Measurements from ENCODE around the gene NETO2.

DNA sequence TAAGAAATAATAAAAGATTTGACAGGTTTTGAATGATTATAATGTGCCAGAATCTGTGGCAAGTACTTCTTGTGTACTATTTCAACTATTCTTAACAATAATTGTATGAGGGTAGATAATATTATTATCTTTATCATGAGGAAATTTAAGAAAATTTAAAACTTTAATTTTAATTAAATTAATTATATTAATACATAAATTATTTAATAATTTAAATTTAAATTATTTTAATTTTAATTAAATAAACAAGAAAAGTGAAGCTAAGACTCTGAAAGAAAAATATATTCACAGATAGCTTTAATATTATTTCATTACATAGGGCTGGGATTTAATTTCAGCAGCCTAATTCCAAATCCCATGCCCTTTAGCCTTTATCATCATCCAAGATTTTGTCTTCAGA is 31.4 kb upstream of the NETO2 start:
- TF ChIP-seq, protein P1, sequence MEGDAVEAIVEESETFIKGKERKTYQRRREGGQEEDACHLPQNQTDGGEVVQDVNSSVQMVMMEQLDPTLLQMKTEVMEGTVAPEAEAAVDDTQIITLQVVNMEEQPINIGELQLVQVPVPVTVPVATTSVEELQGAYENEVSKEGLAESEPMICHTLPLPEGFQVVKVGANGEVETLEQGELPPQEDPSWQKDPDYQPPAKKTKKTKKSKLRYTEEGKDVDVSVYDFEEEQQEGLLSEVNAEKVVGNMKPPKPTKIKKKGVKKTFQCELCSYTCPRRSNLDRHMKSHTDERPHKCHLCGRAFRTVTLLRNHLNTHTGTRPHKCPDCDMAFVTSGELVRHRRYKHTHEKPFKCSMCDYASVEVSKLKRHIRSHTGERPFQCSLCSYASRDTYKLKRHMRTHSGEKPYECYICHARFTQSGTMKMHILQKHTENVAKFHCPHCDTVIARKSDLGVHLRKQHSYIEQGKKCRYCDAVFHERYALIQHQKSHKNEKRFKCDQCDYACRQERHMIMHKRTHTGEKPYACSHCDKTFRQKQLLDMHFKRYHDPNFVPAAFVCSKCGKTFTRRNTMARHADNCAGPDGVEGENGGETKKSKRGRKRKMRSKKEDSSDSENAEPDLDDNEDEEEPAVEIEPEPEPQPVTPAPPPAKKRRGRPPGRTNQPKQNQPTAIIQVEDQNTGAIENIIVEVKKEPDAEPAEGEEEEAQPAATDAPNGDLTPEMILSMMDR (IDR thresholded peaks at IDR 0.05; ENCODE audit: low read depth, low read length, missing input control): no peak
- TF ChIP-seq, protein P2, sequence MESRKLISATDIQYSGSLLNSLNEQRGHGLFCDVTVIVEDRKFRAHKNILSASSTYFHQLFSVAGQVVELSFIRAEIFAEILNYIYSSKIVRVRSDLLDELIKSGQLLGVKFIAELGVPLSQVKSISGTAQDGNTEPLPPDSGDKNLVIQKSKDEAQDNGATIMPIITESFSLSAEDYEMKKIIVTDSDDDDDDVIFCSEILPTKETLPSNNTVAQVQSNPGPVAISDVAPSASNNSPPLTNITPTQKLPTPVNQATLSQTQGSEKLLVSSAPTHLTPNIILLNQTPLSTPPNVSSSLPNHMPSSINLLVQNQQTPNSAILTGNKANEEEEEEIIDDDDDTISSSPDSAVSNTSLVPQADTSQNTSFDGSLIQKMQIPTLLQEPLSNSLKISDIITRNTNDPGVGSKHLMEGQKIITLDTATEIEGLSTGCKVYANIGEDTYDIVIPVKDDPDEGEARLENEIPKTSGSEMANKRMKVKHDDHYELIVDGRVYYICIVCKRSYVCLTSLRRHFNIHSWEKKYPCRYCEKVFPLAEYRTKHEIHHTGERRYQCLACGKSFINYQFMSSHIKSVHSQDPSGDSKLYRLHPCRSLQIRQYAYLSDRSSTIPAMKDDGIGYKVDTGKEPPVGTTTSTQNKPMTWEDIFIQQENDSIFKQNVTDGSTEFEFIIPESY (IDR thresholded peaks at IDR 0.05): no peak
- TF ChIP-seq RAD21 (IDR thresholded peaks at IDR 0.05) (no peak), YY1 (IDR thresholded peaks at IDR 0.05) (no peak), HNF4A (conservative IDR thresholded peaks at IDR 0.05) (no peak), TAF1 (conservative IDR thresholded peaks at IDR 0.05) (no peak), EGR1 (IDR thresholded peaks at IDR 0.05; ENCODE audit: low read depth in 2 of 2) (no peak), FOXA1 (IDR thresholded peaks at IDR 0.05) (no peak), NR2F2 (IDR thresholded peaks at IDR 0.05) (no peak), GABPA (IDR thresholded peaks at IDR 0.05 in 1 of 2, conservative IDR thresholded peaks at IDR 0.05 in 1 of 2) (no peak), RXRA (IDR thresholded peaks at IDR 0.05) (no peak)
- TF ChIP-seq, protein P3, sequence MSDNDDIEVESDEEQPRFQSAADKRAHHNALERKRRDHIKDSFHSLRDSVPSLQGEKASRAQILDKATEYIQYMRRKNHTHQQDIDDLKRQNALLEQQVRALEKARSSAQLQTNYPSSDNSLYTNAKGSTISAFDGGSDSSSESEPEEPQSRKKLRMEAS (IDR thresholded peaks at IDR 0.05): no peak
- TF ChIP-seq, protein P4, sequence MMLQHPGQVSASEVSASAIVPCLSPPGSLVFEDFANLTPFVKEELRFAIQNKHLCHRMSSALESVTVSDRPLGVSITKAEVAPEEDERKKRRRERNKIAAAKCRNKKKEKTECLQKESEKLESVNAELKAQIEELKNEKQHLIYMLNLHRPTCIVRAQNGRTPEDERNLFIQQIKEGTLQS (IDR thresholded peaks at IDR 0.05): no peak
- TF ChIP-seq, protein P5, sequence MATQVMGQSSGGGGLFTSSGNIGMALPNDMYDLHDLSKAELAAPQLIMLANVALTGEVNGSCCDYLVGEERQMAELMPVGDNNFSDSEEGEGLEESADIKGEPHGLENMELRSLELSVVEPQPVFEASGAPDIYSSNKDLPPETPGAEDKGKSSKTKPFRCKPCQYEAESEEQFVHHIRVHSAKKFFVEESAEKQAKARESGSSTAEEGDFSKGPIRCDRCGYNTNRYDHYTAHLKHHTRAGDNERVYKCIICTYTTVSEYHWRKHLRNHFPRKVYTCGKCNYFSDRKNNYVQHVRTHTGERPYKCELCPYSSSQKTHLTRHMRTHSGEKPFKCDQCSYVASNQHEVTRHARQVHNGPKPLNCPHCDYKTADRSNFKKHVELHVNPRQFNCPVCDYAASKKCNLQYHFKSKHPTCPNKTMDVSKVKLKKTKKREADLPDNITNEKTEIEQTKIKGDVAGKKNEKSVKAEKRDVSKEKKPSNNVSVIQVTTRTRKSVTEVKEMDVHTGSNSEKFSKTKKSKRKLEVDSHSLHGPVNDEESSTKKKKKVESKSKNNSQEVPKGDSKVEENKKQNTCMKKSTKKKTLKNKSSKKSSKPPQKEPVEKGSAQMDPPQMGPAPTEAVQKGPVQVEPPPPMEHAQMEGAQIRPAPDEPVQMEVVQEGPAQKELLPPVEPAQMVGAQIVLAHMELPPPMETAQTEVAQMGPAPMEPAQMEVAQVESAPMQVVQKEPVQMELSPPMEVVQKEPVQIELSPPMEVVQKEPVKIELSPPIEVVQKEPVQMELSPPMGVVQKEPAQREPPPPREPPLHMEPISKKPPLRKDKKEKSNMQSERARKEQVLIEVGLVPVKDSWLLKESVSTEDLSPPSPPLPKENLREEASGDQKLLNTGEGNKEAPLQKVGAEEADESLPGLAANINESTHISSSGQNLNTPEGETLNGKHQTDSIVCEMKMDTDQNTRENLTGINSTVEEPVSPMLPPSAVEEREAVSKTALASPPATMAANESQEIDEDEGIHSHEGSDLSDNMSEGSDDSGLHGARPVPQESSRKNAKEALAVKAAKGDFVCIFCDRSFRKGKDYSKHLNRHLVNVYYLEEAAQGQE (IDR thresholded peaks at IDR 0.05): no peak
